HCT116 (cell line): ENCODE data around the gene COX6B2.
"Not testable (repeated sequence)": the region's sequence is repeated elsewhere in the genome, so short reads cannot be mapped to it uniquely, and the experiment has no call there.

Source experiments
- EZH2 ChIP-seq: fragments of 200-600 bp; sonication (generic); IDR thresholded peaks from 2 replicates; pipeline ENCODE4 v1.6.1; 2017; ENCODE audit warnings: antibody characterized with exemption, mixed run types
- JUND ChIP-seq: IDR thresholded peaks from 2 replicates; pipeline ENCODE4 v1.6.1; 2012
- MAX ChIP-seq: IDR thresholded peaks from 2 replicates; pipeline ENCODE4 v1.6.1; 2012
- POLR2A ChIP-seq: IDR thresholded peaks from 2 replicates; pipeline ENCODE4 v1.7.0; 2011; ENCODE audit warnings: borderline replicate concordance; ENCODE audit not compliant: insufficient read depth, insufficient read length; ENCODE audit errors: extremely low read depth
- REST ChIP-seq: IDR thresholded peaks from 2 replicates; pipeline ENCODE4 v1.6.1; 2012; ENCODE audit warnings: low read depth
- SIN3A ChIP-seq: IDR thresholded peaks from 2 replicates; pipeline ENCODE4 v1.6.1; 2012; ENCODE audit warnings: low read depth
- TF ChIP-seq, protein P1 (sequence below), 3 experiments: fragments of 200-600 bp in 1 of 3; sonication (generic) in 1 of 3; IDR thresholded peaks in 2 of 3; conservative IDR thresholded peaks in 1 of 3; 2 replicates each; pipeline ENCODE4 v1.5.1; 2012 to 2017; ENCODE audit warnings: low read depth in 2 of 3, low read length in 2 of 3, antibody characterized with exemption in 1 of 3, borderline replicate concordance in 1 of 3, control low read depth in 1 of 3, mild to moderate bottlenecking in 1 of 3, mixed read lengths in 1 of 3, mixed run types in 1 of 3, moderate library complexity in 1 of 3; ENCODE audit not compliant: insufficient read depth in 1 of 3
- TF ChIP-seq, protein P2 (sequence below): IDR thresholded peaks from 2 replicates; pipeline ENCODE4 v1.6.1; 2012

DNA sequence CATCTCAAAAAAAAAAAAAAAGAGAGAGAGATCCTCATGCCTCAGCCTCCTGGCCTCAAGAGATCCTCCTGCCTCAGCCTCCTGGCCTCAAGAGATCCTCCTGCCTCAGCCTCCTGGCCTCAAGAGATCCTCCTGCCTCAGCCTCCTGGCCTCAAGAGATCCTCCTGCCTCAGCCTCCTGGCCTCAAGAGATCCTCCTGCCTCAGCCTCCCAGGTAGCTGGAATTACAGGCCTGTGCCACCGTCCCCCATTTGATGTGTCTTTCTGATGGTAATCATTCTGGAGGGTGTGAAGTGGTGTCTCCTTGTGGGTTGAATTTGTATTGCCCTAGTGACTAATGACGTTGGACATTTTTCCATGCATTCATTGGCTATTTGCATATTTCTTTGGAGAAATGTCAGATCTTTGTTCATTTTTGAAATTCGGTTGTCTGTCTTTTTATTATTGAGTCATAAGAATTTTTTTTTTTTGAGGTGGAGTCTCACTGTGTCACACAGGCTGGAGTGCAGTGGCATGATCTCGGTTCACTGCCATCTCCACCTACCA, 25.7 kb downstream of the COX6B2 start:
- TF ChIP-seq MAX, EZH2, REST, POLR2A, SIN3A, JUND: not testable (repeated sequence)
- TF ChIP-seq, protein P1, sequence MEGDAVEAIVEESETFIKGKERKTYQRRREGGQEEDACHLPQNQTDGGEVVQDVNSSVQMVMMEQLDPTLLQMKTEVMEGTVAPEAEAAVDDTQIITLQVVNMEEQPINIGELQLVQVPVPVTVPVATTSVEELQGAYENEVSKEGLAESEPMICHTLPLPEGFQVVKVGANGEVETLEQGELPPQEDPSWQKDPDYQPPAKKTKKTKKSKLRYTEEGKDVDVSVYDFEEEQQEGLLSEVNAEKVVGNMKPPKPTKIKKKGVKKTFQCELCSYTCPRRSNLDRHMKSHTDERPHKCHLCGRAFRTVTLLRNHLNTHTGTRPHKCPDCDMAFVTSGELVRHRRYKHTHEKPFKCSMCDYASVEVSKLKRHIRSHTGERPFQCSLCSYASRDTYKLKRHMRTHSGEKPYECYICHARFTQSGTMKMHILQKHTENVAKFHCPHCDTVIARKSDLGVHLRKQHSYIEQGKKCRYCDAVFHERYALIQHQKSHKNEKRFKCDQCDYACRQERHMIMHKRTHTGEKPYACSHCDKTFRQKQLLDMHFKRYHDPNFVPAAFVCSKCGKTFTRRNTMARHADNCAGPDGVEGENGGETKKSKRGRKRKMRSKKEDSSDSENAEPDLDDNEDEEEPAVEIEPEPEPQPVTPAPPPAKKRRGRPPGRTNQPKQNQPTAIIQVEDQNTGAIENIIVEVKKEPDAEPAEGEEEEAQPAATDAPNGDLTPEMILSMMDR (IDR thresholded peaks at IDR 0.05 in 2 of 3, conservative IDR thresholded peaks at IDR 0.05 in 1 of 3; ENCODE audit: borderline replicate concordance in 1 of 3, insufficient read depth in 1 of 3, low read depth in 2 of 3, low read length in 2 of 3), result not testable (repeated sequence)
- TF ChIP-seq, protein P2, sequence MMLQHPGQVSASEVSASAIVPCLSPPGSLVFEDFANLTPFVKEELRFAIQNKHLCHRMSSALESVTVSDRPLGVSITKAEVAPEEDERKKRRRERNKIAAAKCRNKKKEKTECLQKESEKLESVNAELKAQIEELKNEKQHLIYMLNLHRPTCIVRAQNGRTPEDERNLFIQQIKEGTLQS, result not testable (repeated sequence)
